ENCODE results near the gene PGM1. TPM values are rescaled to one million over a fixed set of nuclear protein-coding genes. Genes with fewer than 3 reads are reported as not detected.

The PGM1 gene
- total and polyA plus RNA-seq, 4 experiments from 2014 or later, result 18.8 to 48.3 (median 26.6) TPM

DNA sequence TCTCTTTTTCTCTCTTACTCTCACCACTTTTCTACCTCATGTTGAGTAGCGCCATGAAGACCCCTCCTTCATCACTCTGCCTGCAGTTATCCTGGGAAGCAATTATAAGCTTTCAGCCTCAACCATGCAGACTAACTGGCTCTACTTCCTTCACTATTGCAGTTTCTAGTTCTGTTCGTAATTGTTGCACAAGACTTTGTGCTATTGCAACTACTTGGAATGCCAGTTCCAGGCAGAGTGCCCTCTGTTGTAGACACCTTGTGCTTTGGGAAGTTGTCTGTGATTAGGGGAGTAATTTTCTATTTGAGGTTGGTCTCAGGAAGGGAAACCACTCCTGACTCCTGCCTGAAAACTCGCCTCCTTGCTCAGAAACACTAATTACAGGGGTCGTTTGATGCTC, 19.4 kb downstream of the PGM1 start:
- intact Hi-C loops (cut with micrococcal nuclease), result no loop called here
- POLR2A ChIA-PET (ENCODE audit: partially characterized antibody), result no interaction called here
- no peaks in the 10 kb centered on the region for H3K36me3 ChIP-seq (ENCODE audit: insufficient read depth, low read length)

DNA sequence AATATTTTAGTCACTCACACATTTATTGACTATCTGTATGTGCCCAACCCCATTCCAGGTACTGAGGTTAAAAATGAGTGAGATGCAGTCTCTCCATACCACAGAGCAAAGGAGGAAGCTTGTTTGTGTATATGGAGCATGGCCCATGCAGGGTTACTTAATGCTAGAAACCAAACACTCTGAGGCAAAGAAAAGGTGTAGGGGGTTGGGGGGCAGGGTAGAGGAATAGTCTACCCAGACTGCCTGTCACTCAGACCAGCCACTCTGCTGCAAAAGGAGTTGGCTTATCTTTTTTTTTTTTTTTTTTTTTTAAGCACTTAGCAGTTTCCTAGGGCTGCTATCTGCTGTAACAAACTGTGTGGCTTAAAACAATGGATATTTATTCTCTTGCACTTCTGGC, 19.8 kb downstream of the PGM1 start:
- Mint-ChIP-seq H3K36me3 (no peaks in the 10 kb centered on the region), H3K4me3 (no peak overlapping the region), H3K27me3 (no peaks in the 10 kb centered on the region), H3K9me3 (peaks cover 0 to 1% (median 0%) of the 10 kb centered on the region in 8 donors), H3K4me1 (peaks cover 0 to 12% (median 8%) of the 10 kb centered on the region in 4 donors), H3K27ac (peak overlapping the region in 2 of 7 donors; percentile 25 to 65)
- H3K4me3 ChIP-seq (ENCODE audit: low read length in 2 of 2), result no peak overlapping the region
- intact Hi-C loops (cut with micrococcal nuclease), result no loop called here
- POLR2A ChIA-PET (ENCODE audit: partially characterized antibody), result no interaction called here
- H3K36me3 ChIP-seq (ENCODE audit: insufficient read depth, low read length), result no peaks in the 10 kb centered on the region
- H3K27ac ChIP-seq (ENCODE audit: low read depth, low read length), result no peak overlapping the region
- no peaks in the 10 kb centered on the region for H3K4me1 ChIP-seq (ENCODE audit: insufficient read depth, low read length)
- no peak for DNase-seq
- CTCF ChIA-PET (ENCODE audit: partially characterized antibody), result interaction anchor here (0.7 to 2.1 kb wide), 4 partner anchors 523 to 692 kb away, joined by 3 to 14 read pairs (median 8); no protein-coding TSS in a partner anchor
- no peaks in the 10 kb centered on the region for H3K27me3 ChIP-seq (ENCODE audit: insufficient read depth, low read length)
- no peaks in the 10 kb centered on the region for H3K9me3 ChIP-seq (ENCODE audit: control insufficient read depth in 1 of 2, low read length in 2 of 2)

More for the DNA sequence above, 19.4 kb downstream of the PGM1 start:
- CTCF ChIA-PET (ENCODE audit: partially characterized antibody), result interaction anchor here (0.7 to 2.1 kb wide), 4 partner anchors 524 to 693 kb away, joined by 3 to 14 read pairs (median 8); no protein-coding TSS in a partner anchor
- H3K4me3 Mint-ChIP-seq, result no peak overlapping the region
- no peak for DNase-seq
- H3K4me1 Mint-ChIP-seq, result peaks cover 0 to 14% (median 9%) of the 10 kb centered on the region in 4 donors
- peaks cover 0 to 1% (median 0%) of the 10 kb centered on the region in 8 donors for H3K9me3 Mint-ChIP-seq
- H3K27ac Mint-ChIP-seq, result peak overlapping the region in 3 of 7 donors; percentile 2 to 65 (median 51)
- Histone ChIP-seq H3K4me1 (ENCODE audit: insufficient read depth, low read length) (no peaks in the 10 kb centered on the region), H3K9me3 (ENCODE audit: control insufficient read depth in 1 of 2, low read length in 2 of 2) (no peaks in the 10 kb centered on the region), H3K27ac (ENCODE audit: low read depth, low read length) (no peak overlapping the region), H3K4me3 (ENCODE audit: low read length in 2 of 2) (no peak overlapping the region), H3K27me3 (ENCODE audit: insufficient read depth, low read length) (no peaks in the 10 kb centered on the region)
- no peaks in the 10 kb centered on the region for H3K27me3 Mint-ChIP-seq
- H3K36me3 Mint-ChIP-seq, result no peaks in the 10 kb centered on the region

DNA sequence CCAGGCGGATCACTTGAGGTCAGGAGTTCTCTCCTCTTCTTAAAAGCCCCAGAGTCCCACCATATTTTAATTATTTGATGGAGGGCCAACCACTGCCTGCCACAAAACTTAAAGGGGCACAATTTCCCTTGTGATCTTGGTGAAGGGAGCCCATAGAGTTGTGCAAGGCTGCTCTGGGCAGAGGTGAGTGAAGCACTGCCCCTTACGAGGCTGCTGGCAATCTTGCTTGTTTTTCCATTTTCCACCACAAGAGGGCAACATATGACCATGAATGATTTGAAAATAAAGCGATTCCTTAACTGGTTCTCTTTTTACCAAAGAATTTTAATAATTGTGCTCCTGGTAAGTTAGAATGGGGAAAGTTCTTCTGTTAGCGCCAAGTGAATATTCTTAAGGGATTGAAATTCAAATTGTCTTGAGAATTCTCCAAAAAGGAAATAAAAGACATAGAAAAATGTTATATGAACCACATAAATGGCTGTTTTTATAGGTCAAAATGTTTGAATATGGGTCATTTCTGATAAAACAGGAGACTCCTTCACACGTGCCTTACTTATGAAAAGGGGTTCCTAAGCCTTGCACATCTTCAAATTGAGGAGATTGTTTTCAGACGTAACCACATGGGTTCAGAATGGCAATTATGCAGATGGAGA, 22.7 kb downstream of the PGM1 start:
- no peaks in the 10 kb centered on the region for H3K4me1 ChIP-seq (ENCODE audit: insufficient read depth, low read length)
- ChIA-PET CTCF (ENCODE audit: partially characterized antibody) (interaction anchor here (0.6 to 3.4 kb wide), 16 partner anchors 8 to 630 kb away, joined by 3 to 84 read pairs (median 4); no protein-coding TSS in a partner anchor), POLR2A (ENCODE audit: partially characterized antibody) (interaction anchor here (1.0 kb wide), 1 partner anchor 35 kb away, joined by 3 read pairs; no protein-coding TSS in a partner anchor)
- peaks cover 0 to 4% of the 10 kb centered on the region in 2 donors for H3K36me3 Mint-ChIP-seq
- peak overlapping the region in 1 of 7 donors; percentile 58 for H3K27ac Mint-ChIP-seq
- H3K9me3 ChIP-seq (ENCODE audit: control insufficient read depth in 1 of 2, low read length in 2 of 2), result no peaks in the 10 kb centered on the region
- no peaks in the 10 kb centered on the region for H3K36me3 ChIP-seq (ENCODE audit: insufficient read depth, low read length)
- peaks cover 0 to 10% (median 2%) of the 10 kb centered on the region in 4 donors for H3K4me1 Mint-ChIP-seq
- H3K27me3 Mint-ChIP-seq, result no peaks in the 10 kb centered on the region
- no peak overlapping the region for H3K4me3 Mint-ChIP-seq
- H3K27ac ChIP-seq (ENCODE audit: low read depth, low read length), result no peak overlapping the region
- intact Hi-C loops (cut with micrococcal nuclease), result loop anchor here (1.0 to 5.0 kb wide), 5 partner anchors 76 to 630 kb away; no protein-coding TSS in a partner anchor
- peak; percentile 49 to 76 (median 67) for DNase-seq
- no peak overlapping the region for H3K4me3 ChIP-seq (ENCODE audit: low read length in 2 of 2)
- H3K9me3 Mint-ChIP-seq, result peaks cover 0 to 1% (median 0%) of the 10 kb centered on the region in 8 donors
- no peaks in the 10 kb centered on the region for H3K27me3 ChIP-seq (ENCODE audit: insufficient read depth, low read length)

DNA sequence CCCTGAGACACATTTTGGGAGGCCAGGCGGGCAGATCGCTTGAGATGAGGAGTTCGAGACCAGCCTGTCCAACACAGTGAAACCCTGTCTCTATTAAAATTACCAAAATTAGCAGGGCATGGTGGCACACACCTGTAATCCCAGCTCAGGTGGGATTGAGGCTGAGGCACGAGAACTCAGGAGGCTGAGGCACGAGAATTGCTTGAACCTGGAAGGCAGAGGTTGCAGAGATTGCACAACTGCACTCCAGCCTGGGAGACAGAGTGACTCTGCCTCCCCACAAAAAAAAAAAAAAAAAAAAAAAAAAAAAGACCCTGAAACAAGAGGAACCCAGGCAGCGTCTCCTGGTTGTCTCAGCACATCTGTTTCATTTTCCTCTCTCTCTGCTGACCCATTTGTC, 24.2 kb downstream of the PGM1 start:
- Histone ChIP-seq H3K36me3 (ENCODE audit: insufficient read depth, low read length) (no peaks in the 10 kb centered on the region), H3K27me3 (ENCODE audit: insufficient read depth, low read length) (no peaks in the 10 kb centered on the region), H3K9me3 (ENCODE audit: control insufficient read depth in 1 of 2, low read length in 2 of 2) (no peaks in the 10 kb centered on the region), H3K4me1 (ENCODE audit: insufficient read depth, low read length) (no peaks in the 10 kb centered on the region), H3K4me3 (ENCODE audit: low read length in 2 of 2) (no peak overlapping the region), H3K27ac (ENCODE audit: low read depth, low read length) (no peak overlapping the region)
- ChIA-PET POLR2A (ENCODE audit: partially characterized antibody) (no interaction called here), CTCF (ENCODE audit: partially characterized antibody) (interaction anchor here (0.7 to 3.4 kb wide), 14 partner anchors 9 to 629 kb away, joined by 3 to 84 read pairs (median 4); no protein-coding TSS in a partner anchor)
- Mint-ChIP-seq H3K4me1 (peaks cover 0 to 7% (median 3%) of the 10 kb centered on the region in 4 donors), H3K27ac (peak overlapping the region in 1 of 7 donors; percentile 55), H3K4me3 (no peak overlapping the region), H3K27me3 (no peaks in the 10 kb centered on the region), H3K36me3 (peaks cover 1 to 5% of the 10 kb centered on the region in 2 donors), H3K9me3 (no peaks in the 10 kb centered on the region)
- DNase-seq, result no peak
- intact Hi-C loops (cut with micrococcal nuclease), result loop anchor here (5.0 kb wide), 2 partner anchors 75 to 300 kb away; no protein-coding TSS in a partner anchor

DNA sequence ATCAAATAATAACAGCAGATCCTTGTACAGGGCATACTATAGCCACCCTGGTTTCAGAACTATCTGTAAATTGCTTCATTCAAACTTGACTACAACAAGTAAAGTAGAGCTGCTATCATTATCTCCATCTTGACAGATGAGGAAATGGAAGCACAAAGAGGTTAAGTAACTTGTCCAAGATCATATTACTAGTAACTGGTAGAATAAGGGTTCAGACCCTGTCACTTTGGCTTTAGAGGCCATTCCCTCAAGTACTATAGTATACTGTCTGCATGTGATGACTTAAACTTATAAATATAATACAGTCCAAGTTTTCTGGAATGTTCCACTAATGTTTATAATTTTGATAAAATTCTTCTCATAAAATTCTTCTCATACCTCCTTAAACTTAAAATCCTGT, 24.8 kb downstream of the PGM1 start:
- POLR2A ChIA-PET (ENCODE audit: partially characterized antibody), result no interaction called here
- H3K4me1 ChIP-seq (ENCODE audit: insufficient read depth, low read length), result no peaks in the 10 kb centered on the region
- intact Hi-C loops (cut with micrococcal nuclease), result loop anchor here (5.0 kb wide), 2 partner anchors 74 to 299 kb away; no protein-coding TSS in a partner anchor
- no peaks in the 10 kb centered on the region for H3K36me3 ChIP-seq (ENCODE audit: insufficient read depth, low read length)
- Mint-ChIP-seq H3K36me3 (peaks cover 1 to 7% of the 10 kb centered on the region in 2 donors), H3K4me3 (no peak overlapping the region), H3K27ac (no peak overlapping the region), H3K4me1 (peaks cover 0 to 4% (median 3%) of the 10 kb centered on the region in 4 donors), H3K27me3 (no peaks in the 10 kb centered on the region), H3K9me3 (no peaks in the 10 kb centered on the region)
- CTCF ChIA-PET (ENCODE audit: partially characterized antibody), result interaction anchor here (1.4 to 3.4 kb wide), 5 partner anchors 13 to 628 kb away, joined by 5 to 84 read pairs (median 18); no protein-coding TSS in a partner anchor
- no peaks in the 10 kb centered on the region for H3K27me3 ChIP-seq (ENCODE audit: insufficient read depth, low read length)
- no peak overlapping the region for H3K27ac ChIP-seq (ENCODE audit: low read depth, low read length)
- no peak for DNase-seq
- no peak overlapping the region for H3K4me3 ChIP-seq (ENCODE audit: low read length in 2 of 2)
- H3K9me3 ChIP-seq (ENCODE audit: control insufficient read depth in 1 of 2, low read length in 2 of 2), result no peaks in the 10 kb centered on the region

DNA sequence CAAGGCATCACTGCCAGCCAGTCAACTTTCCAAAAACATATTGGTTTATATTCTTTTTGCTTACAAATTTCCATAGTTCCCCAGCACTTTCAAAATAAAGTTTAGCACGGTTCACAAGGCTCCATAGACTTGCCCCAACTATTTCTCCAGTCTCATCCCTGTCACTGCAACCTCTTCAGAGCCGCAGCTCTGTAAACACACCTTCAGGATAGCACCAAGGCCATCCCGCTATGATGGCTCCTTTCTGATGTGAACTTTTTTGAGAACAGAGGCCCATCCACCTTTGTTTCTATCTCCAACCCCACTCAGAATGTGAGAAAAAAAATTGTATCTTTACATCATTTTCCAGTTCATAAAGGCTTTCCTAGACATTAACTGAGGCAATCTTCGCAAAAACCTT, 26.3 kb downstream of the PGM1 start:
- Mint-ChIP-seq H3K27me3 (no peaks in the 10 kb centered on the region), H3K4me3 (no peak overlapping the region), H3K27ac (peak overlapping the region in 1 of 7 donors; percentile 30), H3K9me3 (no peaks in the 10 kb centered on the region), H3K36me3 (peaks cover 1 to 11% of the 10 kb centered on the region in 2 donors), H3K4me1 (peaks cover 4 to 5% (median 4%) of the 10 kb centered on the region in 4 donors)
- Histone ChIP-seq H3K27me3 (ENCODE audit: insufficient read depth, low read length) (no peaks in the 10 kb centered on the region), H3K4me1 (ENCODE audit: insufficient read depth, low read length) (no peaks in the 10 kb centered on the region), H3K36me3 (ENCODE audit: insufficient read depth, low read length) (no peaks in the 10 kb centered on the region), H3K4me3 (ENCODE audit: low read length in 2 of 2) (no peak overlapping the region), H3K27ac (ENCODE audit: low read depth, low read length) (no peak overlapping the region), H3K9me3 (ENCODE audit: control insufficient read depth in 1 of 2, low read length in 2 of 2) (no peaks in the 10 kb centered on the region)
- intact Hi-C loops (cut with micrococcal nuclease), result loop anchor here (5.0 kb wide), 2 partner anchors 73 to 298 kb away; no protein-coding TSS in a partner anchor
- ChIA-PET POLR2A (ENCODE audit: partially characterized antibody) (no interaction called here), CTCF (ENCODE audit: partially characterized antibody) (interaction anchor here (0.9 to 1.1 kb wide), 2 partner anchors 625 to 630 kb away, joined by 3 to 4 read pairs; no protein-coding TSS in a partner anchor)
- no peak for DNase-seq

DNA sequence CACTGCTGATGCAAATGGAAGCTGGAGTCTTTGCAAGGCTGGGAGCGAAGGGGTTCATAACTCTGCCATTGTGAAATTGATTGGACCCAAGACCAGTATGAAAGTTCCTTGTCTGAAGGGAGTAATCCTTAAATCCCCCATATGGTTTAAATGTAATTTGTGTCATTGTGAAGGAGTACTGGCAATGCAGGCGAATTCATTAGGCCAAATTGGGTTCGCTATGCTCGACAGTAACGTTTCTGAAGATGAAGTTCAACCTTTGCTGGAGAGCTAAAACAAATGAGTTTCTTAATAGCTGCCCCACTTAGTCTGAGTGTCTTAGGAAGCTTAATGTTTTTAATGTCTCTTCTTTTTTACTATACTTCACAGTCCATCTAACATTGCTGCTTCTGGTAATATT, 27.5 kb downstream of the PGM1 start:
- CTCF ChIA-PET (ENCODE audit: partially characterized antibody), result interaction anchor here (1.0 to 2.1 kb wide), 3 partner anchors 294 to 622 kb away, joined by 3 to 9 read pairs (median 3); no protein-coding TSS in a partner anchor
- Histone ChIP-seq H3K4me3 (ENCODE audit: low read length in 2 of 2) (no peak overlapping the region), H3K36me3 (ENCODE audit: insufficient read depth, low read length) (no peaks in the 10 kb centered on the region), H3K9me3 (ENCODE audit: control insufficient read depth in 1 of 2, low read length in 2 of 2) (no peaks in the 10 kb centered on the region), H3K27ac (ENCODE audit: low read depth, low read length) (no peak overlapping the region), H3K27me3 (ENCODE audit: insufficient read depth, low read length) (no peaks in the 10 kb centered on the region), H3K4me1 (ENCODE audit: insufficient read depth, low read length) (no peaks in the 10 kb centered on the region)
- POLR2A ChIA-PET (ENCODE audit: partially characterized antibody), result no interaction called here
- Mint-ChIP-seq H3K27ac (no peak overlapping the region), H3K27me3 (no peaks in the 10 kb centered on the region), H3K36me3 (peaks cover 1 to 11% of the 10 kb centered on the region in 2 donors), H3K9me3 (no peaks in the 10 kb centered on the region), H3K4me1 (peaks cover 4 to 9% (median 6%) of the 10 kb centered on the region in 4 donors), H3K4me3 (no peak overlapping the region)
- no peak for DNase-seq
- intact Hi-C loops (cut with micrococcal nuclease), result no loop called here

Measured in CD4-positive, alpha-beta memory T cell (primary cell).